LoVo (cell line): Measurements from ENCODE around the gene KCNMB2.

Experiments used
- DNase-seq: peaks from one replicate; pipeline ENCODE4 v3.0.0-alpha.2; 2016; ENCODE audit warnings: low spot score

KCNMB2 gene

GRCh38 chr3:178810181-178810580 is 273.9 kb downstream of the KCNMB2 start:
- no peak for DNase-seq

GRCh38 chr3:178822722-178823121 is 286.5 kb downstream of the KCNMB2 start:
- DNase-seq, result no peak

- no peak for DNase-seq
Observed at GRCh38 chr3:178823150-178823549, 286.9 kb downstream of the KCNMB2 start.

GRCh38 chr3:178823591-178824246 is 287.5 kb downstream of the KCNMB2 start:
- DNase-seq, result no peak

GRCh38 chr3:178826435-178827123 is 290.3 kb downstream of the KCNMB2 start:
- DNase-seq, result no peak

GRCh38 chr3:178827285-178827856 is 291.1 kb downstream of the KCNMB2 start:
- DNase-seq, result no peak

GRCh38 chr3:178833695-178834094 is 297.5 kb downstream of the KCNMB2 start:
- no peak for DNase-seq

- DNase-seq, result no peak
Observed at GRCh38 chr3:178835033-178835432, 298.8 kb downstream of the KCNMB2 start.

- no peak for DNase-seq
Observed at GRCh38 chr3:178837512-178837911, 301.3 kb downstream of the KCNMB2 start.

- DNase-seq, result no peak
Observed at GRCh38 chr3:178840586-178840985, 304.4 kb downstream of the KCNMB2 start.

- DNase-seq, result no peak
Observed at GRCh38 chr3:178841011-178841410, 304.8 kb downstream of the KCNMB2 start.

GRCh38 chr3:178844916-178845315 is 308.7 kb downstream of the KCNMB2 start:
- no peak for DNase-seq

- DNase-seq, result no peak
Observed at GRCh38 chr3:178845420-178846118, 309.3 kb downstream of the KCNMB2 start.

GRCh38 chr3:178847190-178847589 is 311.0 kb downstream of the KCNMB2 start:
- no peak for DNase-seq

GRCh38 chr3:178849199-178849910 is 313.1 kb downstream of the KCNMB2 start:
- no peak for DNase-seq

- no peak for DNase-seq
Observed at GRCh38 chr3:178850450-178851190, 314.4 kb downstream of the KCNMB2 start.

- DNase-seq, result no peak
Observed at GRCh38 chr3:178851564-178851963, 315.3 kb downstream of the KCNMB2 start.

- DNase-seq, result no peak
Observed at GRCh38 chr3:178856804-178857203, 320.6 kb downstream of the KCNMB2 start.

- DNase-seq, result no peak
Observed at GRCh38 chr3:178859386-178859785, 323.1 kb downstream of the KCNMB2 start.

- peak; percentile 21 for DNase-seq
Observed at GRCh38 chr3:178859900-178860436, 323.7 kb downstream of the KCNMB2 start.

- no peak for DNase-seq
Observed at GRCh38 chr3:178868681-178869080, 332.4 kb downstream of the KCNMB2 start.
